IPS-11a (cell line): Measurements from ENCODE around the gene LRCH1.

Experiments used
- H3K4me3 ChIP-seq: one replicate; pipeline ENCODE4 v1.5.1; 2013; ENCODE audit warnings: low read depth, low read length, control low read depth

LRCH1 gene

DNA sequence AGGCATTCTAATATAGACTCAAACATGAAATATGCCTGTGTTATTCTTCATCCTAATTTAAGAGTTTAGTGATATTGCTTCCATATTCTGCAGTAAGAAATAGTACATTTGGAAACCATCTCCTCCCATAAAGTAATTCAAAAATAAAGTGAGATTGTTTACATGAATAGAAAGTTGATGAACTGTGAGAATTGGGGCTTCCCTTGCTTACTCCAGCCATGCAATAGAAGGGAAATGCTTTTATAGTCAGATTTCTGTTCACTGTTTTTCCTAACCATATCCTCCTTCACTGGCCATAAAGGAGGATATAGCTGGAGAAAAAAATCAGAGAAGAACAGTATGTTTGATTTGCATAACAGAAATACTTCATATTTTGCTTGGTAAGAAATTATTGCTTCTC lies 7.8 kb downstream of the LRCH1 start:
- no peak overlapping the region for H3K4me3 ChIP-seq

DNA sequence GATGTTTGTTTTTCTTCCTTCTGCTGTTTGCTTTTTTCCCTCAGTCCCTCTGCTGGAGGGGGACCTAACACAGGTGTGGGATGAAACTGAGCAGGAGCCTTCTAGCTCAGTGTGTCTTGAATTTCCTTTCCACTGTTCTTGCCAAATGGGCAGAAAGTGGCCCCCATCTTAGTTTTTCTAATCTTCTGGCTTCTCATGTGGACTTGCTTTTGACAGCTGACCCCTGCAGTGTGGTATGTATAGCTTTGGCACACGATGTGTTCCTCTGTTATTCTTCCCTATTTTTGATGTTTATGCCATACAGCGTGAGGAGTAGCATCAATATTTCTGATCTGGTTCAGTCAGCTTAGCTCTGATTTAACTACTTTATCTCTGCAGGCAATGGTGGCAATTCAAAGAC lies 8.3 kb downstream of the LRCH1 start:
- H3K4me3 ChIP-seq, result no peak overlapping the region

DNA sequence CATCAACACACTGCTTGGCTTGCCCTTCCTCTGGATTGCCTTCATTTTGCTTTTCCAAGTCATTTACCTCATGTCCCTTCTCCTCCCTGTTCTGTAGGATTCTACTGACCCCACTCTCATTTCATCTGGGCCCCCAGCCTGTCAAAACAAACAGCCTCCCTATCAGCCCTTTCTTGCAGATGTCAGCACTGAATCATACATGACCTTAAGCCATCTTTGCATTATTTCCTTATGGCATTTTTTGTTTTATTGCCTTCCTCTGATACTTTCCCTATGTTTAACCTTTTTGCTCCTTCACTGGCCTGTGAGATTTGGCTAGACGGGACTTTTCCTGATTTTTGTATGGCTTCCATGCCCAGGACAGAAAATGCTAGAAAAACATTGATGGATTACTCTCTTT lies 8.7 kb downstream of the LRCH1 start:
- no peak overlapping the region for H3K4me3 ChIP-seq

DNA sequence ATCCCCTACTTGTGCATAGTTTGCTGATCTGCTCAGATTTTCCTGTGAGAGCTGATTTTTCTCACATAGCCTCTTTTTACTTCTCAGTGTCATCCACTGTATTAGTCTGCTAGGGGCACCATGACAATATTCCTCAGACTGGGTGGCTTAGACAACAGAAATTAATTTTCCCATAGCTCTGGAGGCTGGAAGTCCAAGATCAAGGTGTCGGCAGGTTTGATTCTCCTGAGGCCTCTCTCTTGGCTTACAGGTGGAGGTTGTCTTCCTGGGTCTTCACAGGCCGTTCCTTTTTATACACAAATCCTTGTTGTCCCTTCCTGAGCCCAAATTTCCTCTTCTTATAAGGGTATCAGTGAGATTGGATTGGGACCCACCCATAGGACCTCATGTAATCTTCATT lies 9.2 kb downstream of the LRCH1 start:
- no peak overlapping the region for H3K4me3 ChIP-seq

GRCh38 chr13:46562581-46562980 lies 9.6 kb downstream of the LRCH1 start:
- H3K4me3 ChIP-seq, result no peak overlapping the region

DNA sequence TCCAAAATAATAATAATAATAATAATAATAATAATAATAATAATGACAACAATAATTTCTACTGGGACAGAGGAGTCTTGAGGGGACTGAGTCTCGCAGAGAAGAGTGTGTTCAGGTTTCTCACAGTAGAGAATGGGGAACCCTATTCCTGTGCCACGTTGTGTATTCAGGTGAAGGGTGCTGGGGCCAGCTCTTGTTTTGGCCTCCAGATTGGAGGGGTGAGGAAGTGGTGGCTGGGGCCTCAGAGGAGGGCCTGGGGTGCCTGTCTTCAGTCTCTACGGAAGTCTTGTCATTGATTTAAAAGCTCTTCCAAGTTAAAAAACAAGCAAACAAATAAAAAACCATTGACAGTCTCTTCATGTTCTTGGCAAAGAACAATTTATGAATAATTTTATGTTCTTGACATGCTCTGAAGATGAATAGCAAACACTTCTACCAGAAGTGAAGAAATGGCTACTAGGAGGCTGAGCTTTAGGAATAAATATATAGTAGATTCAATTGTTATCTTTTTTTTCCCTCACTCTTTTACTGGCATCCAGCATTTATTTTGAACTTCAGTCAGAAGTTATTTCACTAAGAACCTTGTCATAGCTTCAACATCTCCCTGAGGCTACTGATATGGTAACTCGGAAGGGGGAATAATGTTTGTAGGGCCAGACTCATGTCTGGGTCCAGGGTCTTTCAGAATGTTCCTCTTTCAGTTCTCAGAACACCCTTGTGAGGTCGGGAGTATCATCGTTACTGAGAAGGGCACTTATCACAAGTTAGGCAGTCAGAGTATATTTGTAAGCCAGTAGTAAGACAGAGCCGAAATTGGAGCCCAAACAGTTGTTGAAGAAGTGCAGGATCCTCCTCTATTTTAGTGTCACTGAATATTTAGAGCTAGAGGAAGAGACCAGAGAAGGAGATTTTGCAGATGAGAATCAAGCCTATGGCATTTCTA lies 13.1 kb downstream of the LRCH1 start:
- no peak overlapping the region for H3K4me3 ChIP-seq

DNA sequence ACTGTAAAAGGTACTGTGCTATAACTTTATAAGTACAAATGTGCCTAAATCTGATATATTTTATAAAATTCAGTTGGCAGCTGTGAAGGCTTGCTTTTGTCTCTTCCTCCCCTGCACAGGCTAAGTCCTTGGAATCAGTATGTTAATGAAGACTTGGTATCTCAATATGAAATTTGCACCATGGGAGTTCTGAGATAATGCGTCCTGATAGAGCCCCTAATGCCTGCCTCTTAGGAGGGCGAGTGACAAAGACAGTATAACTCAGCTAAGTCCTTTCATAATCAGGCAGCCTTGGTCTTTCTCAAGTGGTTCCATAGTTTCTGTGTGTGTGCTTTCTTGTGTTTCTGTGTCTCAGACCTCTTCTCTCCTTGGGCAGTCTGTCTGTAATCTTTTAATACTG lies 14.7 kb downstream of the LRCH1 start:
- H3K4me3 ChIP-seq, result no peak overlapping the region

DNA sequence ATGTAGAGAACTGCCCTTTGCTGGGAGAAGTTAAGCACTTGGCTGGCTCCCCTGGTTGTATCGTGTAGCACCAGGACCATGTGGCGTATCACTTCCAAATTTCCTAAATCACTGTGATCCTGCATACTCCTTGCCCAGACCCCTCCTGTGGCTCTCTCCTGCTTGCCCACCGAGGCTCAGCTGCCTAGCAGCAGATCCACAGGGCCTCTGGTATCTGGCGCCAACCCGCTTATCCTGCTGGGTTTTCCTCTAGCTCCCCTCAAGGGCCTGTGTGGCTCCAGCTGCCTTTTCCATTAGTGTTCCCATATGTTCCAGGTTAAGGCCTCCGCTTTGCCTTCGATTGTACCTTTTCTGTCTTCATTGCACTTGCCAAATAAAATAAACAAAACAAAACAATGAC lies 16.5 kb downstream of the LRCH1 start:
- H3K4me3 ChIP-seq, result no peak overlapping the region

DNA sequence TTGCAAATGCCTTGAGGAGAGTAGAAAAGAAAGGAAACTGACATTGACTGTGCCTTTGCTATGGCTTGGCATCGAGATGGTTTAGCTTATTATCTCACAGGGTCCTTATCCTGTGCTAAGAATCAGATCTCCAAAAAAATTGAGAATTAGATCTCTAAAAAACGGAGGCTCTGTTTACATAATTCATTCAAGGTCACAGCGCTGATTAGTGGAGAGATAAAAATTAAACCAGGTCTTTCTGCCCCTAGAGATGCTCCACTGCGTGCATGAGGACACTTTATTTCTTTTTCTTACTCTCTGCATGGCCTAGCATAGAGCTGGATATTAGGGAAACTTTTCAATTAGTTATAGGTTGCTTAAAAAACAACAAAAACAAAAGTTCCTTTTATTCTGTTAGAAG lies 17.3 kb downstream of the LRCH1 start:
- H3K4me3 ChIP-seq, result no peak overlapping the region

- no peak overlapping the region for H3K4me3 ChIP-seq
These were observed 18.4 kb downstream of the LRCH1 start for GRCh38 chr13:46571189-46571908.

DNA sequence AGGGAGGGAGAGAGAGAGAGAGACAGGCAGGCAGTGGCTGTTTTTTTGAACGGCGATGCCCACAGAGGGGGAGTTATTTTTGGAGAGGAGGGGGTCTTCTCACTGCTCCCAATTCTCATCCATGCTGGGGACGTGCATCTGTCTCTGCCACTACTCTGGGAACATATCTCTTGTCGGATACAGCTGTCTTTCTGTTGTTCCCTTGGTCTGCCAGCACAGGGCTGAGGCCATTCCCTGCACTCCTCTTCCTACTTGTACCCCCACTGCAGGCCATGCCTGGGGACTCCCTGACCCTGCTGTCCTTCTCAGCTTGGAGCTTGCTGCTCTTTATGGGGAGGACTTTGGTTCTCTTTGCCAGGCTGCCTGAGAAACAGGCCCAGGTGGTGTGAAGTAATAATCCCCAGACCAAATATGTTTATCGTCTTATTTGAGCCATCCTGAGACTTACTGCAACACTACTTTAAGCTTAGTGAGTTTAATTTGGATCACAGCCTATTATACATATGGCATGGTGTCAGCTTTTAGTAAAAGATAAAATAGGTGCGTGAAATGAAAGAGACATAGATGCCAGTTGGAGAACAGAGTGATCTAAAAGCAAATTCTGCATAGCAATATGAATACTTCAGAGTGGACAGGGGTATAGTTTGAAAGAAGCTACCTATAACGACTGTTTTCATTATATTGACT lies 19.1 kb downstream of the LRCH1 start:
- H3K4me3 ChIP-seq, result no peak overlapping the region

GRCh38 chr13:46572752-46573431 lies 19.9 kb downstream of the LRCH1 start:
- no peak overlapping the region for H3K4me3 ChIP-seq

DNA sequence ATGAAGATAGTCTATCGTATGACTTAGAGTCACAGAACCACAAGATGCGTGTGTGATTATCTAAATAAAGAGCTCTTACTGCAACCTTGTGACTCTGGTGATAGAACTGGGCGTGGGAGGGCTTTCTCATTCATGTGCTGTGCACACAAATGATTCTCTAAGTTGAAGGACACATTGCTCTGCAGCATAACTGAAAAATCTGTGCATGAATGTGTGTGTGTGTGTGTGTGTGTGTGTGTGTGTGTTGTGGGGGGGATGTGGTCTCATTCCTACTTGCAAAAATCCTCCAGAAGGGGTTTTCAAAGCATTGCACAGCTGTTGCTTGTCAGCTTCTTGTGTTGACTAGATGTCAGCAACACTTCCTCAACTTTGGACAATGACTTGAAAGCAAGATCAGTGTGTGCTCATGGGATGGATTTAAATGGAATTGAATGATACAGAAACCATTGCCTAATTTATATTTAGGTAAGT lies 22.4 kb downstream of the LRCH1 start:
- H3K4me3 ChIP-seq, result no peak overlapping the region

GRCh38 chr13:46575818-46576221 lies 22.9 kb downstream of the LRCH1 start:
- H3K4me3 ChIP-seq, result no peak overlapping the region

DNA sequence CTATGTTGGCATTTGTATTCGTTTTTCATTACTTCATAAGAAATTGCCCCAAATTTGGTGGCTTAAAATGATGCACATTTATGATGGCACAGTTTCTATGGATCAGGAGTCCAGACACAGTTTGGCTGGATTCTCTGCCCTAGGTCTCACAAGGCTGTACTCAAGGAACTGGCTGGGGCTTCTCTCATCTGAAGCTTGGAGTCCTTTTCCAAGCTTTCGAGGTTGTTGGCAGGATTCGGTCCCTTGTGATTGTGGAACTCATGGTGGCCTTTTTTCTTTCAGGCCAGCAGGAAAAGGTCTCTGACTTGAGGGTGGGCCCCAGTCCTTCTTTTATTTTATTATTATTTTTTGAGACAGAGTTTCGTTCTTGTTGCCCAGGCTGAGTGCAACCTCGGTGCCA lies 23.8 kb downstream of the LRCH1 start:
- no peak overlapping the region for H3K4me3 ChIP-seq

DNA sequence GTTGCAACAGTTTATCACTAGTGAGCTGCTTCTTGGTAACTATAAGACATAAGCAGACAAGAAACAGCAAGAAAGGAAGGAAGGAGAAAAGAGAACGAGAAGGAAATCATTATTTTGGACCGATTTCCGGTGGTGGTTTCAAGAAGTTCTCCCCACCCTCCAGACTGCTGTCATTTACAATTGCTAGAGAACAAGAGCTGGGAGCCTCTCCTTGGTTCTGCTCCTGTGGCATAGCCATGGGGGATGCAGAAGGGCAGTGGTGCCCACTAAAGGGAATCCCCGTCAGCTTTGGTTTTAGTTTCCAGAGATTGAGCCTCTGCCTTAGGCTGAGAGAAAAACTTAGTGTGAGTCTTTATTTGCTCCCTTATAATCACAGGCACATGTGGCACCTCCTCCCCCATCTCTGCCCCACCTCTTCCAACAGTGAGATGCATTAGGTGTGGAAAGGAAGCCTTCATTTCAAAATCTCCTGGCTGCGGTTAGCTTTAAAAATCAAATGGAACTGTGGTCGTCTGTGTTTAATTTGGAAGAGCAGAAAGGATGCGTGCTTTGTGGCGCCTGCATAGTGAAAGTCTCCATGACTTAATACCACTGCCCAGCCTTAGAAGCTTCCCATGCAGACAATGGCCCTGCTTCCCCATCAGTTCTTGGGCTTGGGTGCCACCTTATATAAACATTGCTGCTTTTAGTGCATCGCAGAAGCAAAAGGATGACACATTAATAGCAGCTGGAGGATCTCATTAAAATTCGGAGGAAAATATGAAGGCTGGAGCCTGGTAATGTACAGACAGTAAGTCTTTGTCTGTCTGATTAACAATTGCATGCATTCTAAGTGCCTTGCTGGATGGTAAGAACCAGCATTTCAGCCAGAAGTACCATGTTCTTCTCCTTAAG lies 25.0 kb downstream of the LRCH1 start:
- H3K4me3 ChIP-seq, result no peak overlapping the region

GRCh38 chr13:46578590-46578975 lies 25.6 kb downstream of the LRCH1 start:
- no peak overlapping the region for H3K4me3 ChIP-seq

- H3K4me3 ChIP-seq, result no peak overlapping the region
These were observed 27.4 kb downstream of the LRCH1 start for GRCh38 chr13:46580362-46580839.

DNA sequence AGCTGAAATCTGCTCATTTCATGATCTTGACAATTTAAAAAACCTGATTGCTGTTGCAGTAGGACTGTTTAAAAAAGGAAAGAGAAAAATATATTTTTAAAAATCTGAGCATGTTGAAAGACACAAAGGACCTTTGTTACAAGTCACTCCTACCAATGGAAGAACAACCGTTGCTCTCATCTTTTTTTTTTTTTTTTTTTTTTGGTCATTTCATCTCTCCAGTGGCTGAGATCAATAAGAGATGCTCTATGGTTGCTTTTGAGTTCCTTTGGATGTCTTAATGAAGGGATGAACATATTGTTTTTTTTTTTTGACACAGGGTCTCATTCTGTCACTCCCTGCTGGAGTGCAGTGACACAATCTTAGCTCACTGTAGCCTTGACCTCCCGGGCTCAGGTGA lies 29.2 kb downstream of the LRCH1 start:
- no peak overlapping the region for H3K4me3 ChIP-seq
